Right kidney (tissue), 1 donor: ENCODE data around the gene NKAPL.

Experiments
- DNase-seq: peaks from one replicate; pipeline ENCODE4 v3.0.0-alpha.2; 2016

The NKAPL gene

DNA sequence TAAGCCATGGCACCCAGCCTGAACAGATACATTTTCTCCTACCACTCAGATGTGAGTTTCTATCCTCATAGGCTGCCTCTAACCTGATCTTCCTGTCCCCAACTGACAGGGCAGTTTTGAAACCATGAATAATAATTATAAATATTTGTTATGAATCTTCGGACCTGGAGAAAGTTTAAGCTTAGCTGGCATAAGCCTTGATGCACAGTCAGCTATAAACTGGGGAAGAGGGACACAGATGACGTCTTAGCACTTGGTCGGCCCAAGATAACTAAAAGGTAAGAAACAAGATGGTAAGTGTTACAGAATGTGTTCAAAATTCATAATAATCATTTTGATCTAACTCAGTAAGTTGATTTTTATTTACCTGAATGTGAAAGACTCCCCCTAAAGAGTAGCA lies 15.2 kb upstream of the NKAPL start:
- no peak for DNase-seq

DNA sequence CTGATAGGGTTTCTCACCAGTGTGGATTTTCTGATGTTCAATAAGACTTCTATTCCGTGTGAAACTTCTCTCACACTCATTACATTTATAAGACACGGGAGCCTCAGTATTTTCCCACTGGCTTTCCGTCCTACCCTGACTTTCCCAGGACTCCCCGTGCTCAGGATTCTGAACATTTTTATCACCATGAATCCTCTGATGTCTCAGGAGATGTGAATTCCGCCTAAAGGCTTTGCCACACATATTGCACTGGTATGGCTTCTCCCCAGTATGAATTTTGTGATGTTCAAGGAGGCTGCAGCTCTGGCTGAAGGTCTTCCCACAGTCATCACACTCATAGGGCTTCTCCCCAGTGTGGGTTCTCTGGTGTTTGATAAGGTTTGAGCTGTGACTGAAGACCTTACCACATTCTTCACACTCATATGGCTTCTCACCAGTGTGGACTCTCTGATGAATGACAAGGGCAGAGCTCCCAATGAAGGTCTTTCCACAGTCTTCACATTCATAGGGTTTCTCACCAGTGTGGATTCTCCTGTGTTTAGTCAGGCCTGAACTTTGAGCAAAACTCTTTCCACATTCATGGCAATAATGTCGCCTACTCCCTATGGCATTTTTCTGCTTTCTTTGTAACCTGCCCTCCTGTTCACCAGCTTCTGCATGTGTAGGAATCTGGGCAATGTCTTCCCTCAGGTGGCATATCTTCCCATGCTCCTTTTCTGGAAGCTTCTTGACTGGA lies 13.7 kb upstream of the NKAPL start:
- DNase-seq, result no peak

DNA sequence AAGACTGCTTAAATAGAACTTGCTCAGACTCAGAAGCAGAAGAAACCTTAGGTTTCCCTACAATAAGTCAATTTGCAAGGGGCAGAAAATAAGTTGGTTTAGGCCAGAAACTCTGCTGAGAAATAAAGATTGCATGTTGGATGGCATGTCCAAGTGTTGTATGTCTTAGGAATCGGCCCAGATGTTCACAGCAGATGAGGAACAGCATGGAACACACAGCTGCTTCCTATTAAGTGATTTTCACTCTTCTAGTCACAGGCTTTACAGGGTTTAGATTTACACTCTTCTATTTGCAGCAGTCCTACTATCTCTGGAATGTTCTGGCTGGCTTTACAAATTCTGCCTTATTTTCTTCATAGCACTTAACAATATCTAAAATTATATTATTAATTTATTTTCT lies 10.2 kb upstream of the NKAPL start:
- DNase-seq, result no peak

DNA sequence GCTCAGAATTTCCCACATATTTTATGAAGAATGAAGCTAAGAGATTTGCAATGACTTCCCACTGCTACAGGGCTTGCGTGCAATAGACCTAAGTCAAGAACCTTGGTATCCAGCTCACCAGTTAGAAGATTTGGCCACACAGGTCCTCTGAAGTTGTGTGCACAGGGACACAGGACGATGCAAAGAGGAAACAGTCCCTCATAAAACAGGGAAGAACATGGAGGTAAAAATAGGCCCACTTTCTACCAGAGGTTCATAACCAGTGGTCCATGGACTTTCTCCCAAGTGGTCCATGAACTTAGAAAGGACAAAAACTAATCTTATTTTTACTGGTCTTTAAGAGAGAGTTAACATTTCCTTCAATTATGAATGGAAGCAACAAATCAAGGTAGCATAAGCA lies 8.3 kb upstream of the NKAPL start:
- no peak for DNase-seq

DNA sequence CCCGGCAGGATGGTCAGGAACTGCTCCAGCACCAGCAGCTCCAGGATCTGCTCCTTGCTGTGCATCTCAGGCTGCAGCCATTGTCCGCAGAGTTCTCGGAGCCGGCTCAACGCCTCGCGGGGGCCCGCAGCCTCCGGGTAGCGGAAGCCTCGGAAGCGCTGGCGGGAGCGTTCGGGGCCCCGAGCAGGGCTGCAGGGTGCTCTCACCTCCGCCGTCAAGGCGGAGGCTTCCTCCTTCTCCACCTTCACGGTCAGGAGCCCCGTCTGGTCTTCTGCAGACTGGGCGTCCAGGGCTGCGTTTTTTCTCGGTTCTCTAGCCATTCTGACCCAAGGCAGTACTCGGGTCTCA lies 7.5 kb upstream of the NKAPL start:
- no peak for DNase-seq

DNA sequence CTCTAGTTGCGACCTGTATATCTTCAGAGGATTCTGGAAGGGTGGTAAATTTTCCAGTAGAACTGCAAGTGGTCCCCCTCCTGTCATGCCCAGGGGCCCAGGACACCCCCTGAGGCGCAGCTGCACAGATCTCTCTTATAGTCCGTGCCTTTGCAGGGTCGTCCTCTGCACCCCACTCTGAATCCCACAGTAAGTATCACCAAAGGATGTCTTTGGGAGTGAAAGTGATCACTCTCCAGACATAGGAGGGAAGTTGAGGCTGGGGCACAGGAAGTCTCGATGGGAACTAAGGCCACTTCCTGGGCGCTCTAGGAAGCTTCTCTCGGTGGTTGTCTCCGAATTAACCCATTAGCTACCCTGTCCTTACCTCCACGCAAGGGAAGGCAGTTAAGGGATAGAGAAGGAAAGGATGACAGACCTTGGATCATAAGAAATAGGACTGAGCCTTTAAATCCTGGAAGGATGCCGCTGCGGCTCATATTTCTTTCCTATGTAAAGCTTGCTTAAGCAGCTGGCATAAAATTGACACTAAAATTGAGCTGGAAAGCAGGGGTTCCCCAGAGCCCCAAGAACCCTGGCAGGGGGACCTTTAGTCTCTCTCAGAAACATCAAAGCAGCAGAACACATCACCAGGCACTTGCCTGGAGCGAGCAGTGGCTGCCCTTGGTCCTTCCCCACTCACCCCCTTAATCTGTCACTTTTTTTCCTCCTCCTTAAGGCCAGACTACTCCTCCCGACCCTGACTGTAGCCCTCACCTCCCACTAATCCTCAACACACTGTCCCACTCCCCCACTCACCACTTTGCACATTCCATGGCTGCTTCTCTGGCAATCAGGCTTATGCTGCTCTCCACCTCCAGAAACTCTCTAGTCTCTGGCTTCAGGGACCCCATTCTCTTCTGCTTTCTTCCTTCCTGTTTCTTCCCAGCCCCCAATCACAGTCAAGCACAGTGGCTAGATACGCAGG lies 6.8 kb upstream of the NKAPL start, which contains the start of gene ZKSCAN4:
Gene ZKSCAN4 (minus strand): TSS at position 261 of the 967 bp plus-strand sequence. CDS start 289 bp downstream, outside the sequence.
- DNase-seq, result peak; percentile 75

DNA sequence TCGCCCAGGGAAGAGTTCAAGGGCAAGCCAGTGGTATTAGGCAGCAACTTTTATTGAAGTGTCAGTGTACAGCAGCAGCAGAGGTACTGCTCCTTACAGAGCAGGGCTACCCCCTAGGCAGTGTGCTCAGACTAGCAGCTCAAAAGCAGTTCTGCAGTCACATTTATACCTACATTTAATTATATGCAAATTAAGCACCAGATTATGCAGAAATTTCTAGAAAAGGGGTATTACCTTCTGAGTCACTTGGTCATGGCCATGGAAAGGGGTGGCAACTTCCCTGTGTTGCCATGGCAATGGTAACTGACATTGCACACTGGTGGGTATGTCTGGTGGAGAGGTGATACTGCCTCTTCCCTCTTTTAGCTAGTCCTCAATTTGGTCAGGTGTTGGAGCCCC lies 5.0 kb upstream of the NKAPL start:
- no peak for DNase-seq

DNA sequence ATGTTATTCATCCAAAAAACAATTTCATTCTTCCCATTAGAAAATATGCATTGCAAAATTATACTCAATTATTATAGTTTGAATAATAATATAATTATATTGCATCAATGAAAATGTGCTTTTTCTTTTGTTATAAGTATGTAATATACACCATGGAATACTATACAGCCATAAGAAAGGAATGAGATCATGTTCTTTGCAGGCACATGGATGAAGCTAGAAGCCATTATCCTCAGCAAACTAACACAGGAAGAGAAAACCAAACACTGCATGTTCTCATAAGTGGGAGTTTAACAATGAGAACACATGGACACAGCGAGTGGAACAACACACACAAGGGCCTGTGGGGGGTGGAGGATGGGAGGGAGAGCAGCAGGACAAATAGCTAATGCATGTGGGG lies 2.1 kb upstream of the NKAPL start:
- DNase-seq, result no peak

DNA sequence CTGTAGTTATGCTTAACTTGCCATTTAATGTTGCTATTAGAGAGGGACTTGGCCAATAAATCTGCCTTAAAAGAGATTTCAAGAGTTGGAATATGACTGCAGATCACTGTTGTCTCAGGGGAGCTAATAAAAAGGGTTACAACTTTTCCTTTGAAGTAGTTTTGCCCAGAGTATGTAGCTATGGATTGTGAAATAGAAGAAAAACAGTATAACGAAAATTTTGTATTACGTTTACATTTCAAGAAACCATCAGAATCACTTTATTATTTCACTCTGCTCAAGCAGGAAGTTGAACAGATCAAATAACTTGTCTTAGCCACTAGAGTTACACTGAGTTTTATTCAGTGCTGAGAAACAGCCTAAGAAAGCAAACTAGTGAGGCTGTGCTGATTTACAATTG lies 4.8 kb downstream of the NKAPL start:
- no peak for DNase-seq

DNA sequence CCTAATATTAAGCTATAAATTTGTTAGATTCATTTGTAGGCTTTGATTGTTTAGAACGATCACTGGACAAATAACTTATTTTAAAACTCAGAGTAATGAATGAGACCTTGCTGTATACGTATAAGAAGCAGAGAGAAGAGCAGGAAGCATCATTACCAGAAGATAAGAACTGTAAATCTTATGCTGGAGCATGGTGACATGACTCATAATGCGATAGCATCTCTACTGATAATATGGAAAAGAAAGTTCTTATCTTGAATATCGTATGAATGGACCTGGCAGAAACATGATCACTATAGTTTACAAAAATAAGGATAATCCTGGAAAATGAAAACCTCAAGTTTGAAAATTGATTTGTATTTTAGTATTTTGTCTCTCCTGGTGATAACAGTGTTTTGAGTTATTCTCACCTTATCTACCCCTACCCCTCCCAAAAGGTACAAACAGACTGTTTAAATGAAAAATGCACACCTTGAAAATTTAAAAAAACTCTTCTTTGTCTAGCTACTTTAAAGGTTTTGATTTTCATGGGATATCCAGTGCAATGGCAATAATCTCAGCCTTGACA lies 5.8 kb downstream of the NKAPL start:
- no peak for DNase-seq

DNA sequence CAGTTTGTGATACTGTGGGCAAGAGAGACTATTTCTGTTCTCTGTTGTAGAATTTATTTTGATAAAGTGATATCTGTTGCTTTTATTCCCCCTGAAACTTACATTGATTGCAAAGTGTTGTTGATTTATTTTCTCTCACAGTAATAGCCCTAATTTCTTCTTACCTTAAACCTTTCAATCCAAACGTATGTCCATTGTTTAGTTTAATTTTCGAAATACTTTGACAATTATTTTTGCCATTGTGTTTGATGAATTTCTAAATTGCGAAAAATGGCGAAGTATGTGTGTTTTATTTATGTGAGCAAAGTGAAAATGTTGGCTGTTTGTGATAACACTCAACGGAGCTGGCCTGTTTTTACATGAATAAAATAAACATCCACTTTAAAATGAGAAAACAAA lies 7.5 kb downstream of the NKAPL start:
- DNase-seq, result no peak

DNA sequence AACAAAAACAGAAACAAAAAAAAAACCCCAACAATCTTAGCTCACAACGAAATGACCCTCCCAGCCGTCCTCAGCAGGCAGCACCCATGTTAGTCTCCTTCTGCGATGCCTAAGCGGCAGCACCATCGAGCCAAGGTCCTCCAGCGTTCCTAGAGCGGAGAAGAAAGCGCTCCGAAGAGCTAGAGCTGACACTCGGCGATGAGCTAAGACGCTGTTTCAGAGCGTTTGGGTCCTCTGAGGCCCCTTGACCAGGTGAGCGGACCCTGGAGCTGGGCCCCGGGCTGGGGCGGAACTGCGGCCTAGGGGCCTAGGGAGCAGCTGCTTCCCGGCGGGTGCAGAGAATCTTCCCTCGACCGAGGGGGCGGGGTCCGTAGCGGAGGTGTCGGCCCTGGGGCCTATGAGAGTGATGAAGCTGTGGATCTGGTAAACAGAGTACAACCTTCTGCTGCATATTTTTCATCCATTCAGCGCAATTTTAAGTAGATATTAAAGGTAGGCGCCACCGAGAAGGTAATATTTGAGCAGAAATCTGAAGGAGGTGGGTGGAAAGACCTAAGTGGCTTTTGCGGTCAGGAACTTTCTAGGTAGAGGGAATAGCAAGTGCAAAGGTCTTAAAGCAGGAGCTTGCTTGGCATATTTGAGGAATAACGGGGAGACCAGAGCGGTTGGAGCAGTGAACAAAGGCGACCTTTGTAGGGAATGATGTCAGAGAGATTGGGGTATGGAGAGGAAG lies 8.0 kb downstream of the NKAPL start, which contains the start of gene ZSCAN26:
Gene ZSCAN26 (plus strand): TSS at position 182 of the 733 bp plus-strand sequence. CDS start 4,777 bp downstream, outside the sequence.
- DNase-seq, result peak; percentile 98

DNA sequence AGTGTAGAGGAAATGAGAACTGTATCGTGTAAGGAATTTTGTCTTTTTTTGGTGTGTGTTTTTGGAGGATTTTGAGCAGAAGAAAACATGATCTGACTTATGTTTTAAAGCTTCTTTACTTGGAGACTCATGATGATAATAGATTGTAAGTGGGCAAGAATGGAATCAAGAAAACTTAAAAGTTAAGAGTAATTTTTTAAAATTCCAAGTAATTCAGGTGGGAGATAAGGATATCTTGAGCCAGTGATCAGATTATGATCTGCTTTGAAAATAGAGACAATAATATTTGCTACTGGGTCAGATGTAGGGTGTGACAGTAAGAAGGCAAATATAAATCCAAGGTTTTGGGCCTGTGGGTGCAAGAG lies 8.6 kb downstream of the NKAPL start:
- no peak for DNase-seq

DNA sequence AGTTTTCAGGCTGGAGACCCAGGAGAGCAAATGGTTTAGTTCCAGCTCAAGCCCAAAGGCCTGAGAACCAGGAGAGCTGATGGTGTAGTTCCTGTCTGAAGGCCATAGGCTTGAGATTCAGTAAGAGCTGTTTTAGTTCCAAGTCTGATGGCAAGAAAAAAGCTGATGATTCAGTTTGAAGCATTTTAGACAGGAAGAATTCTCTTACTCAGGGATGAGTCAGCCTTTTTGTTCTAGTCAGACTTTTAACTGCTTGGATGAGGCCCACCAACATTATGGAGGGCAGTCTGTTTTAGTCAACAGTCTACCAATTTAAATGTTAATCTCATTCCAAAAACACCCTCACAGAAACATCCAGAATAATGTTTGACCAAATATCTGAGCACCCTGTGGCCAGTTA lies 10.4 kb downstream of the NKAPL start:
- no peak for DNase-seq

DNA sequence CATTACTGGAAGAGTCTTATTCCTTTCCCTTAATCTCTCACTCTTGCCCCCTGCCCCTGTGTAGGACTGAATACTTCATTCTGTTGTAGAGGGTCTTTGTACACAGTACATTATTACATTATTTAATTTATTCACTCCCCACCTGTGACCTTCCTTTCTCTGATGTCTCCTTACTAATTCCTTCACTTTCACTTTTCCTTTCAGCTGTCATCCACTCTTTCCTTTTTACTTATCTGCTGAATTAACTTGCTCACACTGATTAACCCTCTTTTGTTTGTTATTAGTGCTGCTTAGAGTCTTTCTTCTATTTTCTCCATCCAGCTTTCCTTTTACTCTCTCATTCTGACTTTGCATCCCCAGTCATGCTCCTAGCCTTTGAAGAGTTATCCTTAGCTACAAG lies 15.8 kb downstream of the NKAPL start:
- DNase-seq, result no peak

DNA sequence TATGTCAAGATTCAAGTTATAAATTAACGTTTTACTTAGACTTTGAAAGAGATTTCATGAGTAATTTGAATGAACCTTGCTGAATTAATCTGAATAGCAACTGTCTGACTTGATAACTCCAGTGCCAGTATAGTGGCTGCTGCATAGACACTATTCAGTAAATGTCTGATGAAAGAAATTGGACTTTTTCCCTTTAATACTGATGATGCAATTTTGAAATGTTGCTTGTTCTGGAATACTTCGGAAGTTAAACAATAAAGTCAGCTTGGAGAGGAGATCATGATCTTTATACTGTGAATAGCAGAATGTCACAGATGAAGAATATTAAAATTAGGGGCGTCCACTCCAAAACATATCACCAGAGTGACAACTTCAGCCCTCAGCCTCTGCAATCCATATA lies 18.6 kb downstream of the NKAPL start:
- DNase-seq, result no peak

DNA sequence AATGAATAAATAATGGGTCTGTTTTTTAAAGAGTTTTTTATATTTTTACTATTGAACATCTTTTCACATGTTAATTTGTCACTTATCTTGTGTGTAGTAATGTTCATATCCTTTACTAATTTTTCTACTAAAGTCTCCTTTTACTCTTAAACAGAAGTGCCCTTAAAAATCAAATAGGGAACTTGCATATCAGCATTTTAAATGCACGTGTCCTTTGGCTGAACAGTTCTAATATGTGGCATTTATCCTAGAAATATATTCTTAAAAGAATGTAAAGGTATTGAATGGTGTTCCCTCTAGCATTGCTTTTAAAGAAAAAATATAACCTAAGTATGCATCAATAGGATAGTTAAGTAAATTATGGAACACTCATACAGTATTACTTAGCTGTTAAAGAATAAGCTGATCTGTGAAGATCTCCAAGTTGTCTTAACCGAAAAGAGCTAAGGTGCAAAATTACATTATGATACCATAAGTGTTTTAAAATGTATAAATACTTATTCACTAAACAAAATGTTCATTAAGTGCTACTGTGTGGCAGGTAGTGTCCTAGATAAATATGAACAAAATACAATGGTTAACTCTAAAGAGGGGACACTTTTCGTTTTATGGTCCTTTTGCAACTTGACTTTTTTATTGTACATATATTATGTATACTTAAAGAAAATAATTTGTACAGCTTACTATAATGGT lies 21.6 kb downstream of the NKAPL start:
- no peak for DNase-seq

DNA sequence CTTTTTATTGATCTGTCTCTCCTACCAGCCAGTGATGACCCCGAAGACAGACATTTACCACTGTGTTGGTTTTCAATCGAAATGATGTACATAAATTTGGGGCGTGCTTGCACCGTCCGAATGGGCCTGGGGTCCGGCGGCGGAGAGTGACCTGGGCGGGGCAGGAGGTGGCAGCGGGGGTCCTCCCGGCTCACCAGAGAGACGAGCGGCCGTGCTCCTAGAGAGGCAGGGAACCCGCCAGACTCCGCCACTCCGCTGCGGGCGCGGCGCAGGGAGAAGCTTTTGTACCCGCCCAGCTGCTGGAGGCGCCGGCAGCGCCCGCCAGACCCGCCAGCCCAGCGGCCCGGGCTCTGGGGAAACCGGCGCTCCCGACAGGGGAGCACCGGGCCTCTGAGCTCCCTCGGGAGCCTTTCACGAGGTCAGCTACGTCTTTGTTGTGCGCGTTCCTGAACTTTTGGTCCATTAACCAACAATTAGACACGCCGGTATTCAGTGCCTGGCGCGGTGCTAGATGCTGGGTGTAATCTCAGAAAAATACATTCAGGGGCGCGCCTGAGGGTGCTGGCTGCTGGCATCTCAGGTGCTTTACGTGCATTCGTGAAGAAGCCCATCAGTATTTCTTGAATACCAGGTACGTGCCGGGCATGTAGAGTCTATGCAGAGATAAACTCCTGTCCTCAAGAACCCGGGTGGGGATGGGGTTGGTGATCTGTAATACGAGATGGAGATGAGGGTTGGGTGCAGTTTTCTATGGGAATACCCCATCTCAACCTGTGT lies 22.4 kb downstream of the NKAPL start, which contains the start of gene PGBD1:
Gene PGBD1 (plus strand): TSS at position 285 of the 777 bp plus-strand sequence. CDS start 2,242 bp downstream, outside the sequence.
- peak; percentile 80 for DNase-seq

DNA sequence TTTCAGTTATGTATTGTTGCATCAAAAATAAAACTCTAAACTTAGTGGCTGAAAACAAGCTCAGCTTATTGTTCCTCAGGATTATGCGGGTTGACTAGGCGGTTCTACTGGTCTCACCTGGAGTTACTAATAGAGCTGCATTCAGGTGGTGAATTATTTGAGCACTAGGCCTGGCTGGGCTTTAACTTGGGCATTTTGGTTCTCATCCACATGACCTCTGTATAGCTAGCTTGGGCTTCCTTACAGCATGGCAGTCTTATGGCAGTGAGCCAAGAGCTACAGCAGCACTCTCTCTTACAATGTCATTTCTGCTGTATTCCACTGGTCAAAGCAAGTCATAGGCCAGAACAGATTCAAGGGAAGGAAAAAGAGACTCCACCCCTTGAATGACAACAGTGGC lies 23.8 kb downstream of the NKAPL start:
- no peak for DNase-seq

DNA sequence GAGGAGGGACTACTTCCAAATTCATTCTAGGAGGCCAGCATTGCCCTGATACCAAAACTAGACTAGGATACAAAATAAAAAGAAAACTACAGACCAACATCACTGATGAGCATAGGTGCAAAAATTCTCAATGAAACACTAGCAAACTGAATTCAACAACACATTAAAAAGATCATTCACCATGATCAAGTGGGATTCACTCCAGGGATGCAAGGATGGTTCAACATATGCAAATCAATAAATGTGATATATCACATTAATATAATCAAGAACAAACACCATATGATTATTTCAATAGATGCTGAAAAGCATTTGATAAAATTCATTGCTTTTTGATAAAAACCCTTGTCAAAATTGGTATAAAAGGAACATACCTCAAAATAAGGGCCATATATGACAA lies 32.5 kb downstream of the NKAPL start:
- DNase-seq, result no peak

DNA sequence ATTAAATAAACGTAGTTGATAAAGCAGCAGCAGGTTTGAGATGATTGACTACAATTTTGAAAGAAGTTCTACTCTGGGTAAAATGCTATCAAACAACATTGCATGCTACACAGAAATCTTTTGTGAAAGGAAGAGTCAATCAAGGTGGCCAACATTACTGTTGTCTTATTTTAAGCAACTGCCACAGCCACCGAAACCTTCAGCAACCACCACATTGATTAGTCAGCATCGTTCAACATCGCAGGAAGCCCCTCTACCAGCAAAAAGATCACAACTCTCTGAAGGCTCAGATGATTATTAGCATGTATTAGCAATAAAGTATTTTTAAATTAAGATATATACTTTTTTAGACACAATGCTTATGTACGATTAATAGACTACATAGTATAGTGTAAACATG lies 36.2 kb downstream of the NKAPL start:
- DNase-seq, result no peak
